Adrenal gland (tissue), 5 donors: ENCODE results near the gene RABGAP1L.

Experiments
- POLR2A ChIP-seq, 2 donors: fragments of 450-650 bp; IDR thresholded peaks; one replicate each; pipeline ENCODE4 v1.6.1; 2017; ENCODE audit warnings: antibody characterized with exemption in 2 of 2, mild to moderate bottlenecking in 2 of 2, moderate library complexity in 1 of 2
- TF ChIP-seq, protein P1 (sequence below), 6 experiments: fragments of 450-650 bp in 4 of 6; fragments of 200-600 bp in 2 of 6; sonication (generic) in 1 of 6; IDR thresholded peaks; 1 replicate in 5 of 6; 2 replicates in 1 of 6; pipeline versions ENCODE4 v1.5.1 to v1.8.0; 2016 to 2021; ENCODE audit warnings: antibody characterized with exemption in 6 of 6, mild to moderate bottlenecking in 2 of 6, moderate library complexity in 1 of 6
- donor health status: DM: no; HTN: no; CAD: no.

DNA sequence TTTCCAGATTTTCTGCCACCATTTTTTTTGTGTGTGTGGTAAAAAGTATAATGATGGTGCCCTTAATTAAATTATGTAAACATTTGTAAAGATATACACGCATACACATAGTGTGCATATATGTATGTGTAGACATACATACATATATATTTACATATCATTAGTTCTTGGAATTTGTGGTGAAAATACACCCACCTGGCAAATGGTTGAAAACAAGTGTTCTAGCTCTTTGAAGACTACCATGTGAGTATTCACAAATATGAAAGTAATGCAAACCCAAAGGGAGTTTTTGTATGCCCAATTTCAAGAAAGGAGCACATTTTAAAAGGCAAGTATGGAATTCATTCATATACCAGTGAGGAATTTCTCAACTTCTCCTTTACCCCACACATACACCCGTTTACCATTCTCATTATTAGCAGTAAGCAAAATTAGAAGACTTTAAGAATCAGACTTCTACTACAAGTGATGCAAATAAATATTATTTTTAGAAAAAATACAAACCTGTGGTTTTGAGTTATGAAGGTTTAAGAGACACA, 8.0 kb downstream of the RABGAP1L start:
- TF ChIP-seq, protein P1, sequence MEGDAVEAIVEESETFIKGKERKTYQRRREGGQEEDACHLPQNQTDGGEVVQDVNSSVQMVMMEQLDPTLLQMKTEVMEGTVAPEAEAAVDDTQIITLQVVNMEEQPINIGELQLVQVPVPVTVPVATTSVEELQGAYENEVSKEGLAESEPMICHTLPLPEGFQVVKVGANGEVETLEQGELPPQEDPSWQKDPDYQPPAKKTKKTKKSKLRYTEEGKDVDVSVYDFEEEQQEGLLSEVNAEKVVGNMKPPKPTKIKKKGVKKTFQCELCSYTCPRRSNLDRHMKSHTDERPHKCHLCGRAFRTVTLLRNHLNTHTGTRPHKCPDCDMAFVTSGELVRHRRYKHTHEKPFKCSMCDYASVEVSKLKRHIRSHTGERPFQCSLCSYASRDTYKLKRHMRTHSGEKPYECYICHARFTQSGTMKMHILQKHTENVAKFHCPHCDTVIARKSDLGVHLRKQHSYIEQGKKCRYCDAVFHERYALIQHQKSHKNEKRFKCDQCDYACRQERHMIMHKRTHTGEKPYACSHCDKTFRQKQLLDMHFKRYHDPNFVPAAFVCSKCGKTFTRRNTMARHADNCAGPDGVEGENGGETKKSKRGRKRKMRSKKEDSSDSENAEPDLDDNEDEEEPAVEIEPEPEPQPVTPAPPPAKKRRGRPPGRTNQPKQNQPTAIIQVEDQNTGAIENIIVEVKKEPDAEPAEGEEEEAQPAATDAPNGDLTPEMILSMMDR (IDR thresholded peaks at IDR 0.05), result no peak
- no peak for TF ChIP-seq POLR2A (IDR thresholded peaks at IDR 0.05)
